Subcutaneous adipose tissue (tissue), 4 donors: ENCODE results near the gene GPR155. TPM values are rescaled to one million over a fixed set of nuclear protein-coding genes. Genes with fewer than 3 reads are reported as not detected.

Experiments used
- CTCF ChIP-seq: fragments of 450-650 bp; IDR thresholded peaks from one replicate; pipeline ENCODE4 v1.5.1; 2016; ENCODE audit warnings: low read depth, mild to moderate bottlenecking, control low read depth, antibody characterized with exemption, moderate library complexity
- total RNA-seq, 4 donors: library from RNA; depleted of rRNA; stranded (reverse); fragments of >200 nt; gene quantifications; one replicate each; pipeline ENCODE4 v1.1.0, GENCODE V29; 2016

GPR155 gene
- total RNA-seq, 4 donors from 2014 or later, result 4.6 to 12.7 (median 6.0) TPM

GRCh38 chr2:174503161-174503809, 16.5 kb upstream of the GPR155 start:
- no peak for TF ChIP-seq CTCF

- TF ChIP-seq CTCF, result no peak
Measured at GRCh38 chr2:174499371-174499770, 12.5 kb upstream of the GPR155 start.

- no peak for TF ChIP-seq CTCF
Measured at GRCh38 chr2:174495365-174496012, 8.7 kb upstream of the GPR155 start.

GRCh38 chr2:174493549-174494331, 6.9 kb upstream of the GPR155 start:
- no peak for TF ChIP-seq CTCF

DNA sequence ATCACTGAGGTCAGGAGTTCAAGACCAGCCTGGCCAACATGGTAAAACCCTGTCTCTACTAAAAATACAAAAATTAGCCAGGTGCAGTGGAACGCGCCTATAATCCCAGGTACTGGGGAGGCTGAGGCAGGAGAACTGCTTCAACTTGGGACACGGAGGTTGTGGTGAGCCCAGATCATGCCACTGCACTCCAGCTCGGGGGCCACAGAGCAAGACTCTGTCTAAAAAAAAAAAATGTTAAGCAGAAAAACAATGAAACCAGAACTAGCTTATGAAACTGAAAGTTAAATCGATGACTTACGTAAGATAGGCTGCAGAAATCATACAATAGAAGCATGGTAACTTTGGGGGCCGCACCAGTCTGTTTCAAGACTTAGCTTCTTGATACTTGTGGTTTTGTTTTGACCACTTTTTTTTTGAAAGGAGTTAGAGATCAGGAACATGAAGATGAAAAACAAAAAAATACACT, 6.2 kb upstream of the GPR155 start:
- no peak for TF ChIP-seq CTCF

DNA sequence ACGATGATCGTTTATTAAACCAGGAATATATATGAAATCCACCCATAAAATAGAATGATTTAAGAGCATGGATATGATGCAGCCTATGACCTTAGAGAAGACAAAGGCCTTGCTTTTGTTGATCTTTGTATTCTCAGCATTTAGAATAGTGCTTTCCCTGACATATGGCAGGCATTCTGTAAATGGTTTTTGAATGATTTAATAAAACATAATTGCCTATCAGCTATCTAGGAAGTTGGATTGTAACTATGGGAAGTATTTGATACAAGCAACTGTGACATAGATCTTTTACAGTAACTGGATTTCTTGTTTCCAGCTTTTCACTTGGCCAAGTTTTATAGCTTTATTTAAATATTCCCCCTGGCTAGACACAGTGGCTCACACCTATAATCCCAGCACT, 5.1 kb upstream of the GPR155 start:
- no peak for TF ChIP-seq CTCF

- TF ChIP-seq CTCF, result no peak
Measured at GRCh38 chr2:174490051-174490450, 3.2 kb upstream of the GPR155 start.
